Epithelial cell of proximal tubule (primary cell): ENCODE data around the gene AKAP8. TPM values are rescaled to one million over a fixed set of nuclear protein-coding genes. Genes with fewer than 3 reads are reported as not detected.

Experiments
- DNase-seq: peaks from one replicate; pipeline ENCODE4 v3.0.0-alpha.2; 2011; ENCODE audit warnings: low read depth
- H3K4me3 ChIP-seq: 2 replicates; pipeline ENCODE4 v1.5.1; 2011; ENCODE audit warnings: low read depth, mild to moderate bottlenecking, low read length
- CTCF ChIP-seq: conservative IDR thresholded peaks from 2 replicates; pipeline ENCODE4 v1.5.1; 2012; ENCODE audit warnings: low read depth, mild to moderate bottlenecking, low read length
- total RNA-seq: library from RNA; depleted of rRNA; stranded (reverse); fragments of >200 nt; gene quantifications from 2 replicates; pipeline ENCODE4 v1.2.3, GENCODE V29; 2015

Gene AKAP8
- total RNA-seq, 1 donor from 2014 or later = 14.1 TPM

GRCh38 chr19:15374105-15374651 is 5.4 kb downstream of the AKAP8 start:
- TF ChIP-seq CTCF = no peak
- no peak for DNase-seq
- H3K4me3 ChIP-seq = no peak overlapping the region

GRCh38 chr19:15373644-15374043 is 5.9 kb downstream of the AKAP8 start:
- no peak overlapping the region for H3K4me3 ChIP-seq
- no peak for DNase-seq
- TF ChIP-seq CTCF = no peak

- DNase-seq = no peak
- no peak for TF ChIP-seq CTCF
- no peak overlapping the region for H3K4me3 ChIP-seq
Measured at GRCh38 chr19:15372891-15373301, 6.7 kb downstream of the AKAP8 start.

- H3K4me3 ChIP-seq = no peak overlapping the region
- TF ChIP-seq CTCF = no peak
- no peak for DNase-seq
Measured at GRCh38 chr19:15372470-15372869, 7.1 kb downstream of the AKAP8 start.

GRCh38 chr19:15371786-15372380 is 7.7 kb downstream of the AKAP8 start:
- no peak for DNase-seq
- no peak overlapping the region for H3K4me3 ChIP-seq
- no peak for TF ChIP-seq CTCF

GRCh38 chr19:15371119-15371518 is 8.5 kb downstream of the AKAP8 start:
- H3K4me3 ChIP-seq = no peak overlapping the region
- no peak for TF ChIP-seq CTCF
- no peak for DNase-seq

GRCh38 chr19:15369594-15369891 is 10.0 kb downstream of the AKAP8 start:
- no peak overlapping the region for H3K4me3 ChIP-seq
- no peak for DNase-seq
- TF ChIP-seq CTCF = no peak
